ENCODE measurements around the gene AADAT.

The AADAT gene

GRCh38 chr4:170088716-170089115 lies 1.0 kb downstream of the AADAT start:
- DNase-seq (ENCODE audit: insufficient read length) (no peak), FAIRE-seq (no peak)
- TF ChIP-seq POLR2A (IDR thresholded peaks at IDR 0.05; ENCODE audit: low read depth, low read length) (no peak), TAF1 (IDR thresholded peaks at IDR 0.05; ENCODE audit: borderline replicate concordance, low read depth, low read length) (no peak), POLR2AphosphoS5 (IDR thresholded peaks at IDR 0.05; ENCODE audit: low read depth, low read length) (no peak)

GRCh38 chr4:170087163-170087700 lies 2.5 kb downstream of the AADAT start:
- DNase-seq (ENCODE audit: insufficient read length) (no peak), FAIRE-seq (no peak)
- TF ChIP-seq POLR2AphosphoS5 (IDR thresholded peaks at IDR 0.05; ENCODE audit: low read depth, low read length), result no peak

GRCh38 chr4:170083541-170083940 lies 6.2 kb downstream of the AADAT start:
- TF ChIP-seq POLR2AphosphoS5 (IDR thresholded peaks at IDR 0.05; ENCODE audit: low read depth, low read length) (no peak), TAF1 (IDR thresholded peaks at IDR 0.05; ENCODE audit: borderline replicate concordance, low read depth, low read length) (no peak), POLR2A (IDR thresholded peaks at IDR 0.05; ENCODE audit: low read depth, low read length) (no peak)
- DNase-seq (ENCODE audit: insufficient read length) (no peak), FAIRE-seq (no peak)

- no peak for FAIRE-seq
Observed at GRCh38 chr4:170080496-170080895, 9.3 kb downstream of the AADAT start.

GRCh38 chr4:170079981-170080380 lies 9.8 kb downstream of the AADAT start:
- FAIRE-seq, result no peak
- DNase-seq (ENCODE audit: insufficient read length), result no peak
- TF ChIP-seq POLR2AphosphoS5 (IDR thresholded peaks at IDR 0.05; ENCODE audit: low read depth, low read length), result no peak
- TF ChIP-seq TAF1 (IDR thresholded peaks at IDR 0.05; ENCODE audit: borderline replicate concordance, low read depth, low read length), result no peak
- TF ChIP-seq POLR2A (IDR thresholded peaks at IDR 0.05; ENCODE audit: low read depth, low read length), result no peak

More at GRCh38 chr4:170080496-170080895, 9.3 kb downstream of the AADAT start:
- DNase-seq (ENCODE audit: insufficient read length), result no peak
- TF ChIP-seq POLR2A (IDR thresholded peaks at IDR 0.05; ENCODE audit: low read depth, low read length) (no peak), POLR2AphosphoS5 (IDR thresholded peaks at IDR 0.05; ENCODE audit: low read depth, low read length) (no peak), TAF1 (IDR thresholded peaks at IDR 0.05; ENCODE audit: borderline replicate concordance, low read depth, low read length) (no peak)

GRCh38 chr4:170071196-170071595 lies 18.6 kb downstream of the AADAT start:
- DNase-seq (ENCODE audit: insufficient read length) (no peak), FAIRE-seq (no peak)
- no peak for TF ChIP-seq POLR2AphosphoS5 (IDR thresholded peaks at IDR 0.05; ENCODE audit: low read depth, low read length)
- no peak for TF ChIP-seq POLR2A (IDR thresholded peaks at IDR 0.05; ENCODE audit: low read depth, low read length)
- TF ChIP-seq TAF1 (IDR thresholded peaks at IDR 0.05; ENCODE audit: borderline replicate concordance, low read depth, low read length), result no peak

GRCh38 chr4:170068438-170069128 lies 21.2 kb downstream of the AADAT start:
- DNase-seq (ENCODE audit: insufficient read length) (no peak), FAIRE-seq (no peak)
- TF ChIP-seq POLR2AphosphoS5 (IDR thresholded peaks at IDR 0.05; ENCODE audit: low read depth, low read length) (no peak), POLR2A (IDR thresholded peaks at IDR 0.05; ENCODE audit: low read depth, low read length) (no peak), TAF1 (IDR thresholded peaks at IDR 0.05; ENCODE audit: borderline replicate concordance, low read depth, low read length) (no peak)

- no peak for TF ChIP-seq POLR2AphosphoS5 (IDR thresholded peaks at IDR 0.05; ENCODE audit: low read depth, low read length)
- TF ChIP-seq POLR2A (IDR thresholded peaks at IDR 0.05; ENCODE audit: low read depth, low read length), result no peak
- TF ChIP-seq TAF1 (IDR thresholded peaks at IDR 0.05; ENCODE audit: borderline replicate concordance, low read depth, low read length), result no peak
- DNase-seq (ENCODE audit: insufficient read length) (no peak), FAIRE-seq (no peak)
Observed at GRCh38 chr4:170059421-170059820, 30.3 kb downstream of the AADAT start.

GRCh38 chr4:170058826-170059225 lies 30.9 kb downstream of the AADAT start:
- FAIRE-seq (no peak), DNase-seq (ENCODE audit: insufficient read length) (no peak)
- TF ChIP-seq TAF1 (IDR thresholded peaks at IDR 0.05; ENCODE audit: borderline replicate concordance, low read depth, low read length) (no peak), POLR2A (IDR thresholded peaks at IDR 0.05; ENCODE audit: low read depth, low read length) (no peak), POLR2AphosphoS5 (IDR thresholded peaks at IDR 0.05; ENCODE audit: low read depth, low read length) (no peak)

- TF ChIP-seq POLR2AphosphoS5 (IDR thresholded peaks at IDR 0.05; ENCODE audit: low read depth, low read length), result no peak
- TF ChIP-seq POLR2A (IDR thresholded peaks at IDR 0.05; ENCODE audit: low read depth, low read length), result no peak
- TF ChIP-seq TAF1 (IDR thresholded peaks at IDR 0.05; ENCODE audit: borderline replicate concordance, low read depth, low read length), result no peak
- FAIRE-seq, result no peak
- no peak for DNase-seq (ENCODE audit: insufficient read length)
Observed at GRCh38 chr4:170057866-170058265, 31.9 kb downstream of the AADAT start.

GRCh38 chr4:170052919-170053318 lies 36.8 kb downstream of the AADAT start:
- DNase-seq (ENCODE audit: insufficient read length), result no peak
- FAIRE-seq, result no peak
- TF ChIP-seq POLR2AphosphoS5 (IDR thresholded peaks at IDR 0.05; ENCODE audit: low read depth, low read length) (no peak), POLR2A (IDR thresholded peaks at IDR 0.05; ENCODE audit: low read depth, low read length) (no peak), TAF1 (IDR thresholded peaks at IDR 0.05; ENCODE audit: borderline replicate concordance, low read depth, low read length) (no peak)

- FAIRE-seq (no peak), DNase-seq (ENCODE audit: insufficient read length) (no peak)
- no peak for TF ChIP-seq POLR2AphosphoS5 (IDR thresholded peaks at IDR 0.05; ENCODE audit: low read depth, low read length)
- no peak for TF ChIP-seq POLR2A (IDR thresholded peaks at IDR 0.05; ENCODE audit: low read depth, low read length)
- no peak for TF ChIP-seq TAF1 (IDR thresholded peaks at IDR 0.05; ENCODE audit: borderline replicate concordance, low read depth, low read length)
Observed at GRCh38 chr4:170051402-170051801, 38.4 kb downstream of the AADAT start.
